Measurements from ENCODE around the gene EHMT1. TPM values are rescaled to one million over a fixed set of nuclear protein-coding genes. Genes with fewer than 3 reads are reported as not detected.

EHMT1 gene
- total RNA-seq, 2 experiments from 2014 or later: 66.6 to 76.7 TPM

DNA sequence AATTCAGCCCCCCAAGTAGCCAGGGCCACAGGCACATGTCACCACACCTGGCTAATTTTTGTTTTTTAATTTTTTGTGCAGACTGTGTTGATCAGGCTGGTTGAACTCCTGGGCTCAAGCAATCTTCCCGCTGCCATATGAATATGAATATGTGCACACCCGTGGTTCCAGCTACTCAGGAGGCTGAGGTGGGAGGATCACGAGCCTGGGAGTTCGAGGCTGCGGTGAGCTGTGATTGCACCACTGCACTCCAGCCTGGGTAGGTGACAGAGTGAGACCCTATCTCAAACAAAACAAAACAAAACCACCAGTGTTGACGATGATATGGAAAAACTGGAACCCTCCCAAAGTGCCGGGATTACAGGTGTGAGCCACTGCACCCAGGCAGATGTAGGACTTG lies 32.0 kb downstream of the EHMT1 start:
- no peak overlapping the region for H3K4me3 Mint-ChIP-seq
- ChIA-PET POLR2A (no interaction called here), CTCF (interaction anchor here (1.0 kb wide), 1 partner anchor 9 kb away, joined by 3 read pairs; no protein-coding TSS in a partner anchor)
- no peak for ATAC-seq
- H3K9me3 Mint-ChIP-seq (ENCODE audit: low read depth): no peaks in the 10 kb centered on the region
- no peak for DNase-seq
- peaks cover 28% of the 10 kb centered on the region for H3K36me3 Mint-ChIP-seq (ENCODE audit: low read depth)
- no peak overlapping the region for H3K27ac Mint-ChIP-seq
- intact Hi-C loops (cut with DNase I, micrococcal nuclease): no loop called here
- peaks cover 33% of the 10 kb centered on the region for H3K4me1 Mint-ChIP-seq
- H3K27me3 Mint-ChIP-seq: no peaks in the 10 kb centered on the region

- CTCF ChIA-PET: no interaction called here
- ATAC-seq: no peak
Measured at GRCh38 chr9:137656416-137656815, 37.6 kb downstream of the EHMT1 start.

DNA sequence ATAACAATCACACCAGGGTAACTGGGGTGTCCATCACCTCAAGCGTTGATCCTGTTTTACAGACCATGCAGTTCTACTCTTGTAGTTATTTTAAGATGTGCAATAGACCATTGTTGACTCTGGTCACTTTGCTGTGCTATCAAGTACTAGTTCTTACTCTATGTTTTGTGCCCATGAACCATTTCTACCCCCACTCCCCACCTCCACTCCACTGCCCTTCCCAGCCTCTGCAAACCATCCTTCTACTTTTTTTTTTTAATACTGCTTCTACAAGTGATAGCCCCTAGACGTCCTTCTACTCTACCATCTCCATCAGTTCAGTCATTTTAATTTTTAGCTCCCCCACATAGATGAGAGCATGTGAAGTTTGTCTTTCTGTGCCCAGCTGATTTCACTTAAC lies 38.8 kb downstream of the EHMT1 start:
- POLR2A ChIA-PET: no interaction called here
- ATAC-seq: no peak
- H3K9me3 Mint-ChIP-seq (ENCODE audit: low read depth): no peaks in the 10 kb centered on the region
- intact Hi-C loops (cut with DNase I, micrococcal nuclease): no loop called here
- DNase-seq: no peak
- H3K36me3 Mint-ChIP-seq (ENCODE audit: low read depth): peaks cover 4% of the 10 kb centered on the region
- no peaks in the 10 kb centered on the region for H3K27me3 Mint-ChIP-seq
- H3K27ac Mint-ChIP-seq: no peak overlapping the region
- CTCF ChIA-PET: interaction anchor here (1.3 kb wide), 1 partner anchor 11 kb away, joined by 3 read pairs; no protein-coding TSS in a partner anchor
- H3K4me1 Mint-ChIP-seq: peaks cover 24% of the 10 kb centered on the region
- no peak overlapping the region for H3K4me3 Mint-ChIP-seq

More at GRCh38 chr9:137656416-137656815, 37.6 kb downstream of the EHMT1 start:
- no peak overlapping the region for H3K4me3 Mint-ChIP-seq
- no peaks in the 10 kb centered on the region for H3K27me3 Mint-ChIP-seq
- POLR2A ChIA-PET: no interaction called here
- intact Hi-C loops (cut with DNase I, micrococcal nuclease): no loop called here
- H3K27ac Mint-ChIP-seq: no peak overlapping the region
- peaks cover 24% of the 10 kb centered on the region for H3K4me1 Mint-ChIP-seq
- no peak for DNase-seq
- H3K36me3 Mint-ChIP-seq (ENCODE audit: low read depth): peaks cover 8% of the 10 kb centered on the region
- no peaks in the 10 kb centered on the region for H3K9me3 Mint-ChIP-seq (ENCODE audit: low read depth)

DNA sequence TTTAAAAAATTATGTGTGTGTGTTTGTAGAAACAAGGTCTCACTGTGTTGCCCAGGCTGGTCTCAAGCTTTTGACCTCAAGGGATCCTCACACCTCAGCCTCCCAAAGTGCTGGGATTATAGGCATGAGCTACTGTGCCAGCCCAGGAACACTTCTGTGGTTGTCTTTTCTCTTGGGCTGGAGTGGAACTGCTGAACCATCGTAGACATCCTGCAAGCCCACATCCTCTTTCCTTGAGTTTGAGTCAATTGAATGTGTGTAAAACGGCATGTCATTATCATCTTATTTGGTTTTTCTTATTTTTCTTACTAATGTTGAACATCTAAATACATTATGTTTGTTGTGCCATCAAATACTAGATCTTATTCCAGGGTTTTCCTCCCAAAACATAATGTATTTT lies 40.0 kb downstream of the EHMT1 start:
- Mint-ChIP-seq H3K4me1 (peaks cover 24% of the 10 kb centered on the region), H3K36me3 (ENCODE audit: low read depth) (peaks cover 4% of the 10 kb centered on the region), H3K27me3 (no peaks in the 10 kb centered on the region), H3K27ac (no peak overlapping the region), H3K9me3 (ENCODE audit: low read depth) (no peaks in the 10 kb centered on the region), H3K4me3 (no peak overlapping the region)
- no peak for DNase-seq
- ATAC-seq: no peak
- intact Hi-C loops (cut with DNase I, micrococcal nuclease): no loop called here
- POLR2A ChIA-PET: no interaction called here
- CTCF ChIA-PET: interaction anchor here (0.7 to 0.8 kb wide), 2 partner anchors 11 to 337 kb away, joined by 3 read pairs; no protein-coding TSS in a partner anchor

GRCh38 chr9:137660144-137660543 lies 41.3 kb downstream of the EHMT1 start:
- POLR2A ChIA-PET: no interaction called here
- H3K4me1 Mint-ChIP-seq: peaks cover 29% of the 10 kb centered on the region
- no peak overlapping the region for H3K27ac Mint-ChIP-seq
- H3K9me3 Mint-ChIP-seq (ENCODE audit: low read depth): no peaks in the 10 kb centered on the region
- DNase-seq (no peak), ATAC-seq (no peak)
- no peak overlapping the region for H3K4me3 Mint-ChIP-seq
- no peaks in the 10 kb centered on the region for H3K27me3 Mint-ChIP-seq
- CTCF ChIA-PET: interaction anchor here (0.6 to 1.1 kb wide), 4 partner anchors 11 to 49 kb away, joined by 3 to 4 read pairs (median 3); no protein-coding TSS in a partner anchor
- H3K36me3 Mint-ChIP-seq (ENCODE audit: low read depth): peaks cover 4% of the 10 kb centered on the region
- intact Hi-C loops (cut with DNase I, micrococcal nuclease): no loop called here

DNA sequence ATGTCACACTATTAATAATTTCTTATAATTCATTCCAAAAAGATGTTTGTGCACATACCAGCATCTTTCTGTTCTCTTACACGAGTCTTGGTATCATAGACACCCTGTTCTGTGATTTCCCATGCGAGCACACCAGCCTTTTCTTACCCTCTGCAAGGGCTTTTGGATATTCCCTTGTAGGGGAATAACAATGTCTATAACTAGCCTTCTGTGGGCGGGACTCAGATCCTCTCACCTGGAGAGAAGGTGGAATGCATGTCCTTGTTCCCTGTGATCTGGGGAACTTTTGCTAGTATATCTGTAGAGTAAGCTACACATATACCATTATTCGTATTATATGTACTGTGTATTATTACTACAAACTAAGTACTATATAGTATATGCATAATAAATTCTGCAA lies 44.8 kb downstream of the EHMT1 start:
- Mint-ChIP-seq H3K4me1 (peaks cover 40% of the 10 kb centered on the region), H3K9me3 (ENCODE audit: low read depth) (no peaks in the 10 kb centered on the region), H3K27ac (no peak overlapping the region), H3K27me3 (no peaks in the 10 kb centered on the region), H3K4me3 (no peak overlapping the region), H3K36me3 (ENCODE audit: low read depth) (peaks cover 7% of the 10 kb centered on the region)
- CTCF ChIA-PET: interaction anchor here (1.7 kb wide), 1 partner anchor 10 kb away, joined by 4 read pairs; no protein-coding TSS in a partner anchor
- intact Hi-C loops (cut with DNase I, micrococcal nuclease): no loop called here
- DNase-seq (no peak), ATAC-seq (no peak)
- POLR2A ChIA-PET: no interaction called here

GRCh38 chr9:137664676-137665075 lies 45.9 kb downstream of the EHMT1 start:
- no peak overlapping the region for H3K4me3 Mint-ChIP-seq
- ChIA-PET POLR2A (no interaction called here), CTCF (interaction anchor here (1.6 kb wide), 1 partner anchor 8 kb away, joined by 5 read pairs; no protein-coding TSS in a partner anchor)
- no peak for ATAC-seq
- intact Hi-C loops (cut with DNase I, micrococcal nuclease): no loop called here
- H3K9me3 Mint-ChIP-seq (ENCODE audit: low read depth): no peaks in the 10 kb centered on the region
- no peak overlapping the region for H3K27ac Mint-ChIP-seq
- peaks cover 11% of the 10 kb centered on the region for H3K36me3 Mint-ChIP-seq (ENCODE audit: low read depth)
- H3K4me1 Mint-ChIP-seq: peaks cover 39% of the 10 kb centered on the region
- H3K27me3 Mint-ChIP-seq: no peaks in the 10 kb centered on the region
- no peak for DNase-seq

- Mint-ChIP-seq H3K27ac (no peak overlapping the region), H3K27me3 (no peaks in the 10 kb centered on the region), H3K9me3 (ENCODE audit: low read depth) (no peaks in the 10 kb centered on the region), H3K36me3 (ENCODE audit: low read depth) (peaks cover 14% of the 10 kb centered on the region), H3K4me1 (peaks cover 36% of the 10 kb centered on the region), H3K4me3 (no peak overlapping the region)
- ATAC-seq: no peak
- CTCF ChIA-PET: interaction anchor here (0.6 to 1.6 kb wide), 2 partner anchors 8 to 25 kb away, joined by 3 to 5 read pairs; no protein-coding TSS in a partner anchor
- POLR2A ChIA-PET: no interaction called here
- no peak for DNase-seq
- intact Hi-C loops (cut with DNase I, micrococcal nuclease): no loop called here
Measured at GRCh38 chr9:137665226-137665625, 46.4 kb downstream of the EHMT1 start.

- H3K27ac Mint-ChIP-seq: no peak overlapping the region
- ChIA-PET CTCF (interaction anchor here (0.6 kb wide), 1 partner anchor 24 kb away, joined by 3 read pairs; no protein-coding TSS in a partner anchor), POLR2A (no interaction called here)
Measured at GRCh38 chr9:137665697-137666512, 47.1 kb downstream of the EHMT1 start.

GRCh38 chr9:137666513-137666822 lies 47.7 kb downstream of the EHMT1 start:
- intact Hi-C loops (cut with DNase I, micrococcal nuclease): no loop called here
- no peak overlapping the region for H3K27ac Mint-ChIP-seq
- no peaks in the 10 kb centered on the region for H3K27me3 Mint-ChIP-seq
- ATAC-seq (no peak), DNase-seq (no peak)
- H3K4me1 Mint-ChIP-seq: peaks cover 37% of the 10 kb centered on the region
- no peak overlapping the region for H3K4me3 Mint-ChIP-seq
- POLR2A ChIA-PET: no interaction called here
- H3K9me3 Mint-ChIP-seq (ENCODE audit: low read depth): no peaks in the 10 kb centered on the region
- peaks cover 16% of the 10 kb centered on the region for H3K36me3 Mint-ChIP-seq (ENCODE audit: low read depth)
- CTCF ChIA-PET: interaction anchor here (1.3 kb wide), 1 partner anchor 79 kb away, joined by 3 read pairs; no protein-coding TSS in a partner anchor

More at GRCh38 chr9:137665697-137666512, 47.1 kb downstream of the EHMT1 start:
- intact Hi-C loops (cut with DNase I, micrococcal nuclease): no loop called here
- H3K36me3 Mint-ChIP-seq (ENCODE audit: low read depth): peaks cover 16% of the 10 kb centered on the region
- DNase-seq: no peak
- H3K4me1 Mint-ChIP-seq: peaks cover 37% of the 10 kb centered on the region
- no peaks in the 10 kb centered on the region for H3K27me3 Mint-ChIP-seq
- no peaks in the 10 kb centered on the region for H3K9me3 Mint-ChIP-seq (ENCODE audit: low read depth)
- ATAC-seq: no peak
- H3K4me3 Mint-ChIP-seq: no peak overlapping the region

GRCh38 chr9:137666955-137667670 lies 48.3 kb downstream of the EHMT1 start:
- peak overlapping the region; percentile 45 for H3K27ac Mint-ChIP-seq
- peaks cover 39% of the 10 kb centered on the region for H3K4me1 Mint-ChIP-seq
- POLR2A ChIA-PET: no interaction called here
- peaks cover 16% of the 10 kb centered on the region for H3K36me3 Mint-ChIP-seq (ENCODE audit: low read depth)
- H3K27me3 Mint-ChIP-seq: no peaks in the 10 kb centered on the region
- ATAC-seq (no peak), DNase-seq (no peak)
- CTCF ChIA-PET: interaction anchor here (1.3 kb wide), 1 partner anchor 78 kb away, joined by 3 read pairs; no protein-coding TSS in a partner anchor
- intact Hi-C loops (cut with DNase I, micrococcal nuclease): no loop called here
- H3K4me3 Mint-ChIP-seq: no peak overlapping the region
- no peaks in the 10 kb centered on the region for H3K9me3 Mint-ChIP-seq (ENCODE audit: low read depth)

DNA sequence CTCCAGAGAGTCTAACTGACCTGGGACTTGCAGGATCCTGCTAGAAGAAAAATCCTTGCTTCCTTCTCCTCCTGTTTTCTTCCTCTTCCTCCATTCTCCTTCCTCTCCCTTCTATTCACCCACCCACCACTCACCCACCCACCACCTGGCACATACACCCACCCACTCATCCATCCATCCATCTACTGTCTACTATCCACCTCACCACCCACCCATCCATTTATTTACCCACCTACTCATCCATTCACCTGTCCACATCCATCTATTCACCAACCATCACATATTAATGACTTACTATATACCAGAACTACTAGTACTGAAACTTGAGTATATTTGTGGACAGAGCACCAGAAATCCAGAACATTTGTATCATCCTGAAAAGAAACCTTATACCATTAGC lies 49.4 kb downstream of the EHMT1 start:
- Mint-ChIP-seq H3K9me3 (ENCODE audit: low read depth) (no peaks in the 10 kb centered on the region), H3K27me3 (no peaks in the 10 kb centered on the region), H3K4me3 (no peak overlapping the region), H3K4me1 (peaks cover 50% of the 10 kb centered on the region), H3K36me3 (ENCODE audit: low read depth) (peaks cover 16% of the 10 kb centered on the region), H3K27ac (no peak overlapping the region)
- no peak for DNase-seq
- ATAC-seq: no peak
- intact Hi-C loops (cut with DNase I, micrococcal nuclease): no loop called here
- POLR2A ChIA-PET: no interaction called here
- CTCF ChIA-PET: no interaction called here
